ENCODE data around the gene IL1RAPL1. TPM values are rescaled to one million over a fixed set of nuclear protein-coding genes. Genes with fewer than 3 reads are reported as not detected.

IL1RAPL1 gene
- total RNA-seq, 4 donors from 2014 or later, result 0.42 to 0.99 (median 0.46) TPM

GRCh38 chrX:29653721-29654120, 1066.5 kb downstream of the IL1RAPL1 start:
- Histone ChIP-seq H3K27me3 (no peaks in the 10 kb centered on the region), H3K36me3 (no peaks in the 10 kb centered on the region), H3K4me1 (peaks cover 0 to 4% (median 0%) of the 10 kb centered on the region in 4 donors), H3K27ac (replicated peaks in 1 of 4) (no peak overlapping the region), H3K9me3 (no peaks in the 10 kb centered on the region), H3K4me3 (no peak overlapping the region)
- DNase-seq (ENCODE audit: extremely low spot score), result no peak
- no peak for TF ChIP-seq POLR2AphosphoS5 (IDR thresholded peaks at IDR 0.05)
- no peak for TF ChIP-seq CTCF (IDR thresholded peaks at IDR 0.05)
- no peak for TF ChIP-seq EP300 (IDR thresholded peaks at IDR 0.05)
- TF ChIP-seq POLR2A (IDR thresholded peaks at IDR 0.05; ENCODE audit: low read depth), result no peak
- intact Hi-C loops (cut with DNase I), result no loop called here

DNA sequence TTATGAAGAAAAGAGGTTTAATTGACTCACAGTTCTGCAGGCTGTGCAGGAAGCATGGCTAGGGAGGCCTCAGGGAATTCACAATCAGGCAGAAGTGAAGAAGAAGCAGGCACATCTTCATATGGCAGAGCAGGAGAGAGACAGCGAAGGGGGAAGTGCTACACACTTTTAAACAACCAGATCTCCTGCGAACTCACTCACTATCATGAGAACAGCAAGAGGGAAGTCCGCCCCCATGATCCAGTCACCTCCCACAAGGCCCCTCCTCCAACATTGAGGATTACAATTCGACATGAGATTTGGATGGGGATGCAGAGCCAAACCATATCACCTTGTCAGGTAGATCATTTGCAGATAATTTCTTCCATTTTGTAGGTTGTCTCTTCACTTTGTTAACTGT, 1072.7 kb downstream of the IL1RAPL1 start:
- Histone ChIP-seq H3K4me3 (no peak overlapping the region), H3K36me3 (no peaks in the 10 kb centered on the region), H3K4me1 (peaks cover 0 to 24% (median 16%) of the 10 kb centered on the region in 4 donors), H3K27ac (replicated peaks in 1 of 4) (no peak overlapping the region), H3K9me3 (no peaks in the 10 kb centered on the region), H3K27me3 (no peaks in the 10 kb centered on the region)
- TF ChIP-seq EP300 (IDR thresholded peaks at IDR 0.05) (no peak), CTCF (IDR thresholded peaks at IDR 0.05) (no peak), POLR2A (IDR thresholded peaks at IDR 0.05; ENCODE audit: low read depth) (no peak), POLR2AphosphoS5 (IDR thresholded peaks at IDR 0.05) (no peak)
- WGBS, result 58% methylated on average over 4 of the region's 4 CpGs
- intact Hi-C loops (cut with DNase I), result no loop called here
- no peak for DNase-seq (ENCODE audit: extremely low spot score)

GRCh38 chrX:29661290-29661689, 1074.0 kb downstream of the IL1RAPL1 start:
- Histone ChIP-seq H3K4me1 (peaks cover 0 to 24% (median 16%) of the 10 kb centered on the region in 4 donors), H3K27ac (replicated peaks in 1 of 4) (peak overlapping the region; percentile 40 to 60 (median 58)), H3K36me3 (no peaks in the 10 kb centered on the region), H3K9me3 (no peaks in the 10 kb centered on the region), H3K27me3 (no peaks in the 10 kb centered on the region), H3K4me3 (no peak overlapping the region)
- no peak for DNase-seq (ENCODE audit: extremely low spot score)
- intact Hi-C loops (cut with DNase I), result no loop called here
- TF ChIP-seq CTCF (IDR thresholded peaks at IDR 0.05), result no peak
- TF ChIP-seq EP300 (IDR thresholded peaks at IDR 0.05), result no peak

DNA sequence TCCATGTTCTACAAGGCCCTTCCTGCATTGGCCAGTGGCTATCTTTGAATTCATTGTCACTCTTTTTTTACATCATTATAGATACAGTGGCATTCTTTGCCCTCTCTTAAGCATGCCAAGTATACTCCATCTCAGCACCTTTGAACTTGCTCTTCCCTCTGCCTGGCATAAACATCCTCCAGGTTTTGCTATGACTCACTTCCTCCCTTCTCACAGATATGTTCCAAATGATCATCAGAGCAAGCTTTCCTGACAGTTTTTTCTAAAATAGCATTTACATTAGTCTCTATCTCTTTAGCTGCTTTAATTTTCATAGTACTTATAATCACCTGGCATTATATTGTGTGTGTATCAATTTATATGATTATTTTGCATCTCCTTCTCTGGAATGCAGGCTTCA, 1074.9 kb downstream of the IL1RAPL1 start:
- Histone ChIP-seq H3K9me3 (no peaks in the 10 kb centered on the region), H3K36me3 (no peaks in the 10 kb centered on the region), H3K27ac (replicated peaks in 1 of 4) (peak overlapping the region; percentile 50 to 60 (median 58)), H3K27me3 (no peaks in the 10 kb centered on the region), H3K4me1 (peaks cover 0 to 24% (median 16%) of the 10 kb centered on the region in 4 donors), H3K4me3 (no peak overlapping the region)
- no peak for TF ChIP-seq POLR2AphosphoS5 (IDR thresholded peaks at IDR 0.05)
- TF ChIP-seq CTCF (IDR thresholded peaks at IDR 0.05), result no peak
- no peak for TF ChIP-seq POLR2A (IDR thresholded peaks at IDR 0.05; ENCODE audit: low read depth)
- no peak for TF ChIP-seq EP300 (IDR thresholded peaks at IDR 0.05)
- DNase-seq (ENCODE audit: extremely low spot score), result no peak
- intact Hi-C loops (cut with DNase I), result no loop called here

- intact Hi-C loops (cut with DNase I), result no loop called here
- peak overlapping the region; percentile 50 to 60 (median 58) for H3K27ac ChIP-seq (replicated peaks in 1 of 4)
Measured at GRCh38 chrX:29662759-29663503, 1075.7 kb downstream of the IL1RAPL1 start.

More at GRCh38 chrX:29662759-29663503, 1075.7 kb downstream of the IL1RAPL1 start:
- H3K4me3 ChIP-seq, result no peak overlapping the region
- no peak for DNase-seq (ENCODE audit: extremely low spot score)
- TF ChIP-seq POLR2A (IDR thresholded peaks at IDR 0.05; ENCODE audit: low read depth), result no peak
- TF ChIP-seq EP300 (IDR thresholded peaks at IDR 0.05), result no peak
- TF ChIP-seq CTCF (IDR thresholded peaks at IDR 0.05), result no peak
- peak in 1 of 2 donors; percentile 43 for TF ChIP-seq POLR2AphosphoS5 (IDR thresholded peaks at IDR 0.05)
- H3K4me1 ChIP-seq, result peaks cover 0 to 24% (median 16%) of the 10 kb centered on the region in 4 donors
- no peaks in the 10 kb centered on the region for H3K36me3 ChIP-seq
- WGBS, result 18% methylated on average over 4 of the region's 4 CpGs
- no peaks in the 10 kb centered on the region for H3K9me3 ChIP-seq
- no peaks in the 10 kb centered on the region for H3K27me3 ChIP-seq

Data from esophagus muscularis mucosa (tissue), 4 donors.